HFFc6 (cell line): ENCODE data around the gene CALY. TPM values are rescaled to one million over a fixed set of nuclear protein-coding genes. Genes with fewer than 3 reads are reported as not detected.

Source experiments
- DNase-seq: peaks from one replicate; pipeline ENCODE4 v3.0.0-alpha.2; 2018
- H3K27ac Mint-ChIP-seq: 2 replicates; pipeline ENCODE4 v1.8.0; 2020; ENCODE audit warnings: mild to moderate bottlenecking, mixed read lengths
- H3K27me3 Mint-ChIP-seq: 2 replicates; pipeline ENCODE4 v1.8.0; 2021; ENCODE audit warnings: mild to moderate bottlenecking, moderate library complexity, mixed read lengths; ENCODE audit not compliant: insufficient read depth
- H3K36me3 Mint-ChIP-seq: 2 replicates; pipeline ENCODE4 v1.8.0; 2021; ENCODE audit warnings: low read depth, mixed read lengths
- H3K4me1 Mint-ChIP-seq: 2 replicates; pipeline ENCODE4 v1.8.0; 2020; ENCODE audit warnings: low read depth, mixed read lengths
- H3K4me3 Mint-ChIP-seq: 2 replicates; pipeline ENCODE4 v1.8.0; 2020; ENCODE audit warnings: mild to moderate bottlenecking, moderate library complexity, mixed read lengths
- H3K9me3 Mint-ChIP-seq: 2 replicates; pipeline ENCODE4 v1.8.0; 2020; ENCODE audit warnings: mild to moderate bottlenecking, mixed read lengths
- total RNA-seq, 6 experiments: library from RNA; stranded (reverse); fragmentation: NEBNext Ultra II Directional; extraction: Animal tissue kit (Norgen Biotek cat#: 25700); gene quantifications; 2 replicates in 1 of 6; 3 replicates in 5 of 6; pipeline ENCODE4 v1.2.3, GENCODE V29; 2021
- TF ChIP-seq, protein P1 (sequence below): fragments of 200-600 bp; sonication (generic); IDR thresholded peaks from 2 replicates; pipeline ENCODE4 v1.5.0; 2021; ENCODE audit warnings: antibody characterized with exemption, mild to moderate bottlenecking

Gene CALY
- total RNA-seq, 6 experiments from 2014 or later = 0.31 TPM; not detected in 5

DNA sequence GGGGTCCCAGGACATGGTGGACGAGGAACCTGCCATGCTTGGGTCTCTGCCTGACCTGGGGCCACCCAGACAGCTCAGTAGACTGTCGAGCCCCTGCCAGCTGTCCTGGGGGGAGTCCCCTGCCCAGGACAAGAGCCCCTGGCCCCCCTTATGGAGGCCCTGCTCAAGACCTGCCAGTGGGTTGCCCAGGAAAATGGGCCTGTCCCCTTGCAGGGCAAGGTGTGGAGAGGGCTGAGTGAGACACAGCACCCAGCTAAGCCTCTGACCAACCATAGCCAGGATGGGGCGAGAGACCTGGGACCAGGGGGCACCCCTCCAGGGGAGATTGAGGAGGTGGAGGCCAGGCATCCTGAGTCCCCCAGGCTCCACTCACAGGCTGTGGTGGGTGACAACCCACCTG is 19.3 kb upstream of the CALY start:
- Mint-ChIP-seq H3K27me3 (peaks cover 5% of the 10 kb centered on the region), H3K36me3 (no peaks in the 10 kb centered on the region), H3K4me1 (no peaks in the 10 kb centered on the region), H3K4me3 (no peak overlapping the region), H3K27ac (no peak overlapping the region), H3K9me3 (no peaks in the 10 kb centered on the region)
- no peak for DNase-seq
- TF ChIP-seq, protein P1, sequence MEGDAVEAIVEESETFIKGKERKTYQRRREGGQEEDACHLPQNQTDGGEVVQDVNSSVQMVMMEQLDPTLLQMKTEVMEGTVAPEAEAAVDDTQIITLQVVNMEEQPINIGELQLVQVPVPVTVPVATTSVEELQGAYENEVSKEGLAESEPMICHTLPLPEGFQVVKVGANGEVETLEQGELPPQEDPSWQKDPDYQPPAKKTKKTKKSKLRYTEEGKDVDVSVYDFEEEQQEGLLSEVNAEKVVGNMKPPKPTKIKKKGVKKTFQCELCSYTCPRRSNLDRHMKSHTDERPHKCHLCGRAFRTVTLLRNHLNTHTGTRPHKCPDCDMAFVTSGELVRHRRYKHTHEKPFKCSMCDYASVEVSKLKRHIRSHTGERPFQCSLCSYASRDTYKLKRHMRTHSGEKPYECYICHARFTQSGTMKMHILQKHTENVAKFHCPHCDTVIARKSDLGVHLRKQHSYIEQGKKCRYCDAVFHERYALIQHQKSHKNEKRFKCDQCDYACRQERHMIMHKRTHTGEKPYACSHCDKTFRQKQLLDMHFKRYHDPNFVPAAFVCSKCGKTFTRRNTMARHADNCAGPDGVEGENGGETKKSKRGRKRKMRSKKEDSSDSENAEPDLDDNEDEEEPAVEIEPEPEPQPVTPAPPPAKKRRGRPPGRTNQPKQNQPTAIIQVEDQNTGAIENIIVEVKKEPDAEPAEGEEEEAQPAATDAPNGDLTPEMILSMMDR = no peak

DNA sequence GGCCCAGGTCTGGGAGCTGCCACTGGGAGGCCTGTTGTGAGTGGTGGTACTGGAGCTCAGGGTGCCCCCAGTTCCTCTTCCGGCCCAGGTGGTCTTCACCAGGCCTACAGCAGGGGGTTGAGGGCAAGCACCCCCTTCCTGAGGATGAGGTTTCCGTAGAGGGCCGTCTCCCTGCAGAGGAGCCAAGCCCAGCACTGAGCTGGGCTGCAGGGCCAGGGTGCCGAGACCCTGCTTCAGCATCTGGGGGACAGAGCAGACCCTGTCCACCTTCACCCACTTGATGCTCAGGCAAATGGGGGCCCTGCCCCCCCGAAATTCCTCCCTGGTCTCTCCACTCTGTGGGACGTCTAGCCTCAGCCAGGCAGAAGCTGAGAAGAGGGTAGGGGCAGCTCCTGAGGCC is 18.6 kb upstream of the CALY start:
- Mint-ChIP-seq H3K9me3 (no peaks in the 10 kb centered on the region), H3K27ac (no peak overlapping the region), H3K27me3 (peaks cover 5% of the 10 kb centered on the region), H3K4me3 (no peak overlapping the region), H3K4me1 (no peaks in the 10 kb centered on the region), H3K36me3 (no peaks in the 10 kb centered on the region)
- TF ChIP-seq, protein P1 = no peak
- no peak for DNase-seq

DNA sequence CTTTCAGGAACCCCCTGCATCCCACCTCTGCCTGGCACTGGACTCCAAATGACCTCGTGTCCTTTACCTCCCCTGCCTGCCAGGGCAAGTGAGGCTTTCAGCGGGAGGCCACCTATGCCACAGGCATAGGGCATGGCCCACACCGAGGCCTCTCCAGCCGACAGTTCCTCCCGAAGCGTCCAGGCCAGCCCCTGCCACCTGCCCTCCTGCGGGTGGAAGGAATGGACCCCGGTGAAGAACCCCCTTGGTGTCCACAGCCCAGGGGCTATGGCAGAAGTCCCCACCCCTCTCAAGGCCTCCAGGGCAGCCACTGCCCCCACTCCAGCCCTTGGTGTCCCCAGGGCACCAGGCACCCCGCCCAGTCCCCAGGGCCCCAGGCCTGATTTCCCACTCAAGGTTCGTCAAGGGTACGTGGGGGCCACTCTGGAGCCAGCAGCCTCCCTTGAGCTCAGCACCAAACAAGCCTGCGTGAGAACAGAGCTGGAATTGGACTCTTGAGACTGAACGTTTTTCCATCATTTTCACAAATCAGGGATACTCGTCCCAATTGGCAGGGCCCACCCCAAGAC is 18.1 kb upstream of the CALY start:
- no peak for DNase-seq
- H3K9me3 Mint-ChIP-seq = no peaks in the 10 kb centered on the region
- H3K4me1 Mint-ChIP-seq = no peaks in the 10 kb centered on the region
- H3K27ac Mint-ChIP-seq = no peak overlapping the region
- H3K27me3 Mint-ChIP-seq = peaks cover 5% of the 10 kb centered on the region
- no peaks in the 10 kb centered on the region for H3K36me3 Mint-ChIP-seq
- no peak overlapping the region for H3K4me3 Mint-ChIP-seq
- TF ChIP-seq, protein P1 = no peak

DNA sequence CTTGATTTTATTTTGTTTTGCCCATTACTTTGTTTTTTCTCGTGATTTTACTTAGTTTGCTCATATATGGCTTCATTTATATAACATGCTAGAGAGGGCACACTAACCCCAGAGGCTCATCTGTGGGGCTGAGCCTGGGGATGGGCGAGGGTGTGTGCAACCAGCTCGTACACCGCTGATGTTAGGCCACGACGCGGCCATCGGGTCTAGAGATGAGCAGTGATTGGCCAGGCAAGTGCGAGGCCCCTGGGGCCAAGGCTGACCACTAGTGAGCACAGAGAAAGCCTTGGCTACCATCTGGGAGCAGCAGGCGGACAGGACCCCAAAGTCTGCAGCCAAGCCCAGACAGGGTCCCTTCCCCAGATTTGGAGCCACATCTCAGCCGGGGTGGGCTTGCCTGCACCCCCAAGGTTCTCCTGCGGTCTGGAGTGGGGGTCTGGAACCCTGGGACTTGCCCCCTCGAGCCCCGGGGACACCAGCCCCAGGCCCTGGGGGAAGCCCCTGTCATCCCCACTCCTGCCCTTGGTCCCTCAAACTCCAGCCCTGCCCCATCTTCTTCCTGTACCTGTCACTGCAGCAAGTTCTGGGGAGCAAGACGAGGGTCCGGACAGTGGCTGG is 17.4 kb upstream of the CALY start:
- TF ChIP-seq, protein P1 = no peak
- H3K27me3 Mint-ChIP-seq = peaks cover 5% of the 10 kb centered on the region
- no peak overlapping the region for H3K4me3 Mint-ChIP-seq
- no peaks in the 10 kb centered on the region for H3K36me3 Mint-ChIP-seq
- no peaks in the 10 kb centered on the region for H3K4me1 Mint-ChIP-seq
- no peak for DNase-seq
- no peaks in the 10 kb centered on the region for H3K9me3 Mint-ChIP-seq
- no peak overlapping the region for H3K27ac Mint-ChIP-seq

DNA sequence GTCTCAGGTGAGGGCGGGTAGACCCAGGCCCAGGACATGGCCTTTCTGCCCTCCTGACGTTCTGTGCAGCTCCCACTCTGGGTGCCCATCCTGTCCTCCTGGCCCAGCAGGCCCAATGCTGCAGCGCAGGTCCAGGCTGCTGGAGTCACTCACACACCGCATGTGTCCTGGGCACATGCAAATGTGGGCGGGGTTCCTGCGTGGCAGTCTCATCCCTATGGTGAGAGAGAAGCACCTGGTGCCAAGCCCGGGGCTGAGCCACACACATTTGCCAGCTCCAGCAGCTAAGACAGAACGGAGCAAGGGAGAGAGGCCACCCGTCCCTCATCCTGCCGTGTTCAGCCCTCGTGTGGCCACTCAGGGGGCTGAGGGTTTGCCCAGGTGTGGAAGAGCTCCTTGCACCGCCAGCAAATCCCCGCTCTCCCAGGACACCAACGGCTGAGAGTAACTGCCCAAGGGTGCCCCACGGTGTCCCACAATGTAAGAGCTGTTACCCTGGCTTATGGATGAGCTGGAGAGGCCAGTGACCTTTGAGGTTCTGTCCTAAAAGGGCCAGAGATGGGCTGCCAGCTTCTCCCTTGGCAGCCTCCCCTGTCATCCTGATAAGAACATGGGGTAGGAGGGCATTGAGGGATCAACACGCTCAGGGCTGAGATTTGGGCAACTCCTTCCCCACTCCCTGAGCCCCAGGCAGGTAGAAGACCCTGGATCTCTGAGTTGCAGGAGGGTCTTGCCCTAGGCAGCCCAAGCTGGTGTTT is 16.7 kb upstream of the CALY start:
- DNase-seq = no peak
- no peaks in the 10 kb centered on the region for H3K36me3 Mint-ChIP-seq

More for the DNA sequence above, 16.7 kb upstream of the CALY start:
- H3K27ac Mint-ChIP-seq = no peak overlapping the region
- no peaks in the 10 kb centered on the region for H3K9me3 Mint-ChIP-seq
- peaks cover 7% of the 10 kb centered on the region for H3K27me3 Mint-ChIP-seq
- TF ChIP-seq, protein P1 = no peak
- no peaks in the 10 kb centered on the region for H3K4me1 Mint-ChIP-seq
- H3K4me3 Mint-ChIP-seq = no peak overlapping the region
